ENCODE measurements around the gene MYMX. TPM values are rescaled to one million over a fixed set of nuclear protein-coding genes. Genes with fewer than 3 reads are reported as not detected.

Gene MYMX
- polyA plus RNA-seq, 1 experiment, result not detected

- Histone ChIP-seq H3K4me3 (ENCODE audit: low read depth, low read length) (no peak overlapping the region), H3K27me3 (ENCODE audit: control insufficient read depth, insufficient read depth, low read length) (no peaks in the 10 kb centered on the region), H3K36me3 (ENCODE audit: control insufficient read depth, insufficient read depth, low read length) (peaks cover 40% of the 10 kb centered on the region)
- CTCF ChIA-PET, result interaction anchor here (0.6 to 1.9 kb wide), 5 partner anchors 8 to 151 kb away, joined by 3 to 7 read pairs (median 4); no protein-coding TSS in a partner anchor
- POLR2A ChIA-PET, result no interaction called here
- no peak for TF ChIP-seq CTCF (IDR thresholded peaks at IDR 0.05; ENCODE audit: insufficient read depth, low read depth, low read length)
- DNase-seq (ENCODE audit: low read depth), result no peak
These were observed 34.0 kb downstream of the MYMX start for GRCh38 chr6:44250718-44251123.

- POLR2A ChIA-PET, result interaction anchor here (0.6 kb wide), 1 partner anchor 1432 kb away, joined by 4 read pairs; no protein-coding TSS in a partner anchor
These were observed 35.1 kb downstream of the MYMX start for GRCh38 chr6:44251576-44252524.

GRCh38 chr6:44253307-44254101 is 36.8 kb downstream of the MYMX start:
- POLR2A ChIA-PET, result no interaction called here

More at GRCh38 chr6:44251576-44252524, 35.1 kb downstream of the MYMX start:
- Histone ChIP-seq H3K36me3 (ENCODE audit: control insufficient read depth, insufficient read depth, low read length) (peaks cover 40% of the 10 kb centered on the region), H3K4me3 (ENCODE audit: low read depth, low read length) (no peak overlapping the region), H3K27me3 (ENCODE audit: control insufficient read depth, insufficient read depth, low read length) (no peaks in the 10 kb centered on the region)
- CTCF ChIA-PET, result interaction anchor here (1.5 to 1.9 kb wide), 4 partner anchors 10 to 152 kb away, joined by 3 to 7 read pairs (median 4); no protein-coding TSS in a partner anchor
- DNase-seq (ENCODE audit: low read depth), result no peak
- TF ChIP-seq CTCF (IDR thresholded peaks at IDR 0.05; ENCODE audit: insufficient read depth, low read depth, low read length), result no peak

GRCh38 chr6:44254191-44255104 is 37.7 kb downstream of the MYMX start:
- H3K4me3 ChIP-seq (ENCODE audit: low read depth, low read length), result no peak overlapping the region
- no peak for TF ChIP-seq CTCF (IDR thresholded peaks at IDR 0.05; ENCODE audit: insufficient read depth, low read depth, low read length)
- ChIA-PET CTCF (interaction anchor here (0.5 to 4.1 kb wide), 13 partner anchors 10 to 468 kb away, joined by 3 to 26 read pairs (median 5); no protein-coding TSS in a partner anchor), POLR2A (no interaction called here)
- H3K36me3 ChIP-seq (ENCODE audit: control insufficient read depth, insufficient read depth, low read length), result peaks cover 39% of the 10 kb centered on the region
- H3K27me3 ChIP-seq (ENCODE audit: control insufficient read depth, insufficient read depth, low read length), result no peaks in the 10 kb centered on the region
- no peak for DNase-seq (ENCODE audit: low read depth)

More at GRCh38 chr6:44253307-44254101, 36.8 kb downstream of the MYMX start:
- no peak for DNase-seq (ENCODE audit: low read depth)
- Histone ChIP-seq H3K27me3 (ENCODE audit: control insufficient read depth, insufficient read depth, low read length) (no peaks in the 10 kb centered on the region), H3K36me3 (ENCODE audit: control insufficient read depth, insufficient read depth, low read length) (peaks cover 41% of the 10 kb centered on the region), H3K4me3 (ENCODE audit: low read depth, low read length) (no peak overlapping the region)
- CTCF ChIA-PET, result interaction anchor here (0.8 to 4.1 kb wide), 9 partner anchors 9 to 81 kb away, joined by 3 to 26 read pairs (median 5); no protein-coding TSS in a partner anchor
- peak; percentile 55 for TF ChIP-seq CTCF (IDR thresholded peaks at IDR 0.05; ENCODE audit: insufficient read depth, low read depth, low read length)
